ENCODE results near the gene TATDN3. TPM values are rescaled to one million over a fixed set of nuclear protein-coding genes. Genes with fewer than 3 reads are reported as not detected.

Gene TATDN3
- polyA plus RNA-seq, 1 donor (not counting 4 experiments of a cell fraction or from before 2014, with no cell fraction given) = 11.6 TPM

- Histone ChIP-seq H4K20me1 (ENCODE audit: control insufficient read depth, extremely low read depth, insufficient read depth, low read length) (no peaks in the 10 kb centered on the region), H3K4me2 (ENCODE audit: control insufficient read depth, extremely low read depth, insufficient read depth, low read depth, low read length) (no peak overlapping the region), H3K4me1 (ENCODE audit: control insufficient read depth, extremely low read depth, insufficient read depth, low read length) (peaks cover 5% of the 10 kb centered on the region), H3K9me3 (ENCODE audit: control insufficient read depth, low read depth, low read length) (no peaks in the 10 kb centered on the region), H3K9me1 (ENCODE audit: control insufficient read depth, extremely low read depth, insufficient read depth, low read length) (no peaks in the 10 kb centered on the region), H2AFZ (ENCODE audit: control insufficient read depth, low read length) (no peak overlapping the region), H3K79me2 (ENCODE audit: control insufficient read depth, insufficient read depth, low read length) (no peaks in the 10 kb centered on the region), H3K27me3 (ENCODE audit: control insufficient read depth, extremely low read depth, insufficient read depth, low read length) (no peaks in the 10 kb centered on the region), H3K9ac (ENCODE audit: control insufficient read depth, extremely low read depth, insufficient read depth, low read length) (no peak overlapping the region), H3K4me3 (ENCODE audit: control insufficient read depth in 2 of 3, extremely low read depth in 1 of 3, insufficient read depth in 2 of 3, low read depth in 1 of 3, low read length in 3 of 3) (no peak overlapping the region), H3K36me3 (ENCODE audit: control insufficient read depth in 2 of 2, extremely low read depth in 1 of 2, insufficient read depth in 2 of 2, low read length in 2 of 2) (no peaks in the 10 kb centered on the region), H3K27ac (ENCODE audit: control insufficient read depth, insufficient read depth, low read length) (no peak overlapping the region)
- dilution Hi-C loops (cut with MboI; ENCODE audit: extremely low pct_ligation_motif_present, low sequenced_read_pairs) = no loop called here
- FAIRE-seq = no peak
- TF ChIP-seq EZH2 (IDR thresholded peaks at IDR 0.05; ENCODE audit: low read length) = no peak
- TF ChIP-seq CTCF (optimal IDR thresholded peaks at IDR 0.05 in 1 of 3, IDR thresholded peaks at IDR 0.05 in 1 of 3, conservative IDR thresholded peaks at IDR 0.05 in 1 of 3; ENCODE audit: extremely low read depth in 1 of 3, insufficient read depth in 2 of 3, low read length in 3 of 3) = no peak
- no peak for DNase-seq (ENCODE audit: low read depth, low spot score)
Observed at GRCh38 chr1:212745303-212745702, 46.4 kb upstream of the TATDN3 start.

- Histone ChIP-seq H3K4me2 (ENCODE audit: control insufficient read depth, extremely low read depth, insufficient read depth, low read depth, low read length) (no peak overlapping the region), H3K36me3 (ENCODE audit: control insufficient read depth in 2 of 2, extremely low read depth in 1 of 2, insufficient read depth in 2 of 2, low read length in 2 of 2) (no peaks in the 10 kb centered on the region), H3K9me1 (ENCODE audit: control insufficient read depth, extremely low read depth, insufficient read depth, low read length) (no peaks in the 10 kb centered on the region), H2AFZ (ENCODE audit: control insufficient read depth, low read length) (no peak overlapping the region), H3K9ac (ENCODE audit: control insufficient read depth, extremely low read depth, insufficient read depth, low read length) (no peak overlapping the region), H3K27me3 (ENCODE audit: control insufficient read depth, extremely low read depth, insufficient read depth, low read length) (no peaks in the 10 kb centered on the region), H3K27ac (ENCODE audit: control insufficient read depth, insufficient read depth, low read length) (no peak overlapping the region), H3K4me3 (ENCODE audit: control insufficient read depth in 2 of 3, extremely low read depth in 1 of 3, insufficient read depth in 2 of 3, low read depth in 1 of 3, low read length in 3 of 3) (no peak overlapping the region), H3K79me2 (ENCODE audit: control insufficient read depth, insufficient read depth, low read length) (no peaks in the 10 kb centered on the region), H4K20me1 (ENCODE audit: control insufficient read depth, extremely low read depth, insufficient read depth, low read length) (no peaks in the 10 kb centered on the region), H3K9me3 (ENCODE audit: control insufficient read depth, low read depth, low read length) (no peaks in the 10 kb centered on the region), H3K4me1 (ENCODE audit: control insufficient read depth, extremely low read depth, insufficient read depth, low read length) (peaks cover 5% of the 10 kb centered on the region)
- FAIRE-seq = no peak
- no peak for DNase-seq (ENCODE audit: low read depth, low spot score)
- dilution Hi-C loops (cut with MboI; ENCODE audit: extremely low pct_ligation_motif_present, low sequenced_read_pairs) = no loop called here
- TF ChIP-seq CTCF (optimal IDR thresholded peaks at IDR 0.05 in 1 of 3, IDR thresholded peaks at IDR 0.05 in 1 of 3, conservative IDR thresholded peaks at IDR 0.05 in 1 of 3; ENCODE audit: extremely low read depth in 1 of 3, insufficient read depth in 2 of 3, low read length in 3 of 3) (no peak), EZH2 (IDR thresholded peaks at IDR 0.05; ENCODE audit: low read length) (no peak)
Observed at GRCh38 chr1:212746546-212746945, 45.1 kb upstream of the TATDN3 start.
